Thoracic aorta (tissue), 2 donors: Measurements from ENCODE around the gene SH3TC1. TPM values are rescaled to one million over a fixed set of nuclear protein-coding genes. Genes with fewer than 3 reads are reported as not detected.

ENCODE experiments used
- ATAC-seq: fragments of 150-250 bp; one replicate; pipeline ENCODE4 v1.8.0; 2017; ENCODE audit warnings: low read depth; ENCODE audit not compliant: insufficient number of reproducible peaks, low FRiP score
- DNase-seq: peaks from one replicate; pipeline ENCODE4 v3.0.0-alpha.2; 2020; ENCODE audit warnings: low spot score
- H3K27ac ChIP-seq, 2 donors: fragments of 200-600 bp; sonication (generic); 1 replicate in 1 of 2; 2 replicates in 1 of 2; pipeline ENCODE4 v1.5.1; 2016; ENCODE audit warnings: mild to moderate bottlenecking in 2 of 2, moderate library complexity in 2 of 2
- H3K27me3 ChIP-seq: fragments of 200-600 bp; sonication (generic); replicated peaks from 2 replicates; pipeline ENCODE4 v1.6.0; 2016; ENCODE audit warnings: mild to moderate bottlenecking; ENCODE audit not compliant: insufficient read depth
- H3K36me3 ChIP-seq: fragments of 200-600 bp; sonication (generic); one replicate; pipeline ENCODE4 v1.5.1; 2016
- H3K4me1 ChIP-seq, 2 donors: fragments of 200-600 bp; sonication (generic); 1 replicate in 1 of 2; 2 replicates in 1 of 2; pipeline versions ENCODE4 v1.5.1 to v1.6.0; 2016; ENCODE audit warnings: low read depth in 2 of 2, mild to moderate bottlenecking in 1 of 2; ENCODE audit not compliant: control insufficient read depth in 1 of 2
- H3K4me3 ChIP-seq: fragments of 200-600 bp; sonication (generic); 2 replicates; pipeline ENCODE4 v1.5.1; 2016; ENCODE audit warnings: mild to moderate bottlenecking
- H3K9me3 ChIP-seq: fragments of 200-600 bp; sonication (generic); 2 replicates; pipeline ENCODE4 v1.5.1; 2016
- CTCF ChIP-seq: fragments of 200-600 bp; sonication (generic); IDR thresholded peaks from one replicate; pipeline ENCODE4 v1.5.1; 2019; ENCODE audit warnings: antibody characterized with exemption
- total RNA-seq, 2 donors: library from RNA; depleted of rRNA; stranded (reverse); fragments of >200 nt; gene quantifications; one replicate each; pipeline versions ENCODE4 v1.1.0 to v1.2.3, GENCODE V29; 2016

SH3TC1 gene
- 10 to 100 TPM; 63.2 to 68.6 TPM for total RNA-seq

GRCh38 chr4:8198906-8199593 lies at the start of gene SH3TC1:
SH3TC1 (plus strand) TSS chr4:8199290; CDS start chr4:8205195, 5,905 bp downstream.
- ATAC-seq = peak; percentile 74

GRCh38 chr4:8149664-8150063 lies 49.4 kb upstream of the SH3TC1 start:
- no peak for DNase-seq
- H3K9me3 ChIP-seq = no peaks in the 10 kb centered on the region
- peaks cover 8 to 18% of the 10 kb centered on the region in 2 donors for H3K4me1 ChIP-seq
- no peak for TF ChIP-seq CTCF
- no peak overlapping the region for H3K27ac ChIP-seq
- no peaks in the 10 kb centered on the region for H3K36me3 ChIP-seq
- H3K4me3 ChIP-seq = no peak overlapping the region
- no peaks in the 10 kb centered on the region for H3K27me3 ChIP-seq
- no peak for ATAC-seq

More at GRCh38 chr4:8198906-8199593, at the start of gene SH3TC1:
- Histone ChIP-seq H3K27ac (peak within 1 kb of the TSS; percentile 42 to 60), H3K9me3 (no peaks in the 10 kb centered on the region), H3K27me3 (no peaks in the 10 kb centered on the region), H3K4me1 (peaks cover 7 to 29% of the 10 kb centered on the region in 2 donors), H3K36me3 (no peaks in the 10 kb centered on the region), H3K4me3 (peak within 1 kb of the TSS; percentile 70)
- DNase-seq = peak; percentile 40
- no peak for TF ChIP-seq CTCF

GRCh38 chr4:8150152-8151090 lies 48.7 kb upstream of the SH3TC1 start:
- Histone ChIP-seq H3K4me1 (peaks cover 6 to 16% of the 10 kb centered on the region in 2 donors), H3K27ac (no peak overlapping the region), H3K27me3 (no peaks in the 10 kb centered on the region), H3K9me3 (no peaks in the 10 kb centered on the region), H3K36me3 (no peaks in the 10 kb centered on the region), H3K4me3 (no peak overlapping the region)
- ATAC-seq (no peak), DNase-seq (no peak)
- no peak for TF ChIP-seq CTCF

GRCh38 chr4:8151165-8151650 lies 47.9 kb upstream of the SH3TC1 start:
- ATAC-seq (no peak), DNase-seq (no peak)
- no peaks in the 10 kb centered on the region for H3K9me3 ChIP-seq
- peaks cover under 1 to 15% of the 10 kb centered on the region in 2 donors for H3K4me1 ChIP-seq
- H3K27me3 ChIP-seq = no peaks in the 10 kb centered on the region
- TF ChIP-seq CTCF = no peak
- no peak overlapping the region for H3K4me3 ChIP-seq
- H3K27ac ChIP-seq = no peak overlapping the region
- no peaks in the 10 kb centered on the region for H3K36me3 ChIP-seq
